Endothelial cell of umbilical vein (primary cell): ENCODE data around the gene DDX4. TPM values are rescaled to one million over a fixed set of nuclear protein-coding genes. Genes with fewer than 3 reads are reported as not detected.

Experiments
- BruUV-seq: library from RNA; stranded (reverse); fragments of 400-500 nt; replicated peaks from 2 replicates; lab custom pipeline; 2021; lab: Mats Ljungman, UMichigan
- CTCF ChIA-PET: fragments of 300-600, 350-600 bp; sonication (Branson Sonifier 250); formaldehyde crosslinking; loops from one replicate; lab custom pipeline; 2021; ENCODE audit warnings: antibody characterized with exemption, inconsistent platforms; lab: Charles Lee
- POLR2A ChIA-PET: fragments of 300-600, 350-600 bp; sonication (Branson Sonifier 250); formaldehyde crosslinking; loops from one replicate; lab custom pipeline; 2021; ENCODE audit warnings: antibody characterized with exemption, inconsistent platforms; lab: Charles Lee
- DNase-seq: peaks from one replicate; pipeline ENCODE4 v3.0.0-alpha.2; 2011; ENCODE audit warnings: low read depth, low spot score
- FAIRE-seq: peaks from 2 replicates; lab custom pipeline; 2011; peaks lifted over from hg19 to GRCh38; lab: Jason Lieb, UNC
- H2AFZ ChIP-seq: 2 replicates; pipeline ENCODE4 v1.6.0; 2012; ENCODE audit warnings: low read depth, low read length, control low read depth, inconsistent platforms
- H3K27ac ChIP-seq: 2 replicates; pipeline ENCODE4 v1.5.1; 2011; ENCODE audit warnings: low read depth, mild to moderate bottlenecking, control low read depth, low read length, moderate library complexity; ENCODE audit not compliant: insufficient read depth
- H3K27me3 ChIP-seq, 2 experiments: 2 replicates each; pipeline versions ENCODE4 v1.6.0 to v1.6.1; 2011; ENCODE audit warnings: low read length in 2 of 2, mixed read lengths in 1 of 2; ENCODE audit not compliant: control insufficient read depth in 2 of 2, insufficient read depth in 2 of 2
- H3K36me3 ChIP-seq, 2 experiments: 2 replicates in 1 of 2; 3 replicates in 1 of 2; pipeline ENCODE4 v1.5.1; 2011; ENCODE audit warnings: low read length in 2 of 2, mild to moderate bottlenecking in 1 of 2, moderate library complexity in 1 of 2; ENCODE audit not compliant: control insufficient read depth in 2 of 2, insufficient read depth in 2 of 2; ENCODE audit errors: extremely low read depth in 1 of 2
- H3K4me1 ChIP-seq: 3 replicates; pipeline ENCODE4 v1.5.1; 2011; ENCODE audit warnings: mild to moderate bottlenecking, low read length; ENCODE audit not compliant: control insufficient read depth, insufficient read depth; ENCODE audit errors: extremely low read depth
- H3K4me2 ChIP-seq: 2 replicates; pipeline ENCODE4 v1.6.1; 2011; ENCODE audit warnings: low read length, control low read depth, mixed read lengths; ENCODE audit not compliant: insufficient read depth
- H3K4me3 ChIP-seq, 3 experiments: fragments of 200-600 bp in 1 of 3; sonication (generic), shearing (Covaris generic) in 1 of 3; replicated peaks in 1 of 3; 2 replicates each; pipeline ENCODE4 v1.5.1; 2011 to 2016; ENCODE audit warnings: control low read depth in 3 of 3, low read length in 3 of 3, mild to moderate bottlenecking in 2 of 3, inconsistent platforms in 1 of 3, low read depth in 1 of 3, moderate library complexity in 1 of 3; ENCODE audit not compliant: insufficient read depth in 1 of 3
- H3K79me2 ChIP-seq: 2 replicates; pipeline ENCODE4 v1.6.0; 2012; ENCODE audit warnings: low read length, inconsistent platforms; ENCODE audit not compliant: control insufficient read depth, insufficient read depth
- H3K9ac ChIP-seq: replicated peaks from 2 replicates; pipeline ENCODE3; 2011; ENCODE audit warnings: low read length, control low read depth; ENCODE audit not compliant: insufficient read depth; ENCODE audit errors: extremely low read depth
- H3K9me1 ChIP-seq: replicated peaks from 3 replicates; pipeline ENCODE4 v1.6.0; 2011; ENCODE audit warnings: mild to moderate bottlenecking, low read length; ENCODE audit not compliant: control insufficient read depth, insufficient read depth; ENCODE audit errors: extremely low read depth
- H3K9me3 ChIP-seq: replicated peaks from 2 replicates; pipeline ENCODE4 v1.5.1; 2012; ENCODE audit warnings: low read length, inconsistent platforms; ENCODE audit not compliant: control insufficient read depth, insufficient read depth
- H4K20me1 ChIP-seq: replicated peaks from 2 replicates; pipeline ENCODE3; 2011; ENCODE audit warnings: mild to moderate bottlenecking, low read length; ENCODE audit not compliant: control insufficient read depth, insufficient read depth; ENCODE audit errors: extremely low read depth
- EZH2 ChIP-seq: IDR thresholded peaks from 2 replicates; pipeline ENCODE4 v1.6.1; 2012; ENCODE audit warnings: borderline replicate concordance, low read depth, mild to moderate bottlenecking, moderate library complexity, low read length, inconsistent platforms; ENCODE audit not compliant: severe bottlenecking
- FOS ChIP-seq: IDR thresholded peaks from 2 replicates; pipeline ENCODE4 v1.6.1; 2011; ENCODE audit warnings: mild to moderate bottlenecking, low read length, moderate library complexity, borderline replicate concordance; ENCODE audit not compliant: insufficient read depth
- GATA2 ChIP-seq: IDR thresholded peaks from 2 replicates; pipeline ENCODE4 v1.7.0; 2011; ENCODE audit warnings: low read depth, mild to moderate bottlenecking, moderate library complexity, mixed read lengths, low read length; ENCODE audit not compliant: insufficient read length, insufficient read depth
- JUN ChIP-seq: IDR thresholded peaks from 2 replicates; pipeline ENCODE4 v1.6.1; 2011; ENCODE audit warnings: borderline replicate concordance, low read depth; ENCODE audit not compliant: insufficient read length, insufficient read depth
- MYC ChIP-seq: IDR thresholded peaks from one replicate; pipeline ENCODE4 v1.6.1; 2011; ENCODE audit warnings: mild to moderate bottlenecking, low read depth, low read length
- POLR2A ChIP-seq: IDR thresholded peaks from 2 replicates; pipeline ENCODE4 v1.6.1; 2012; ENCODE audit warnings: low read depth, mild to moderate bottlenecking, control low read depth, low read length
- POLR2AphosphoS5 ChIP-seq: IDR thresholded peaks from 2 replicates; pipeline ENCODE4 v1.6.1; 2012; ENCODE audit warnings: low read depth, mild to moderate bottlenecking, control low read depth, low read length, moderate library complexity; ENCODE audit not compliant: insufficient read depth
- dilution Hi-C: fragments of 300-500 bp; cut with MboI; formaldehyde crosslinking; loops from one replicate; pipeline ENCODE4 v1.15.0; 2019; ENCODE audit warnings: low sequenced_read_pairs; ENCODE audit not compliant: extremely low pct_ligation_motif_present
- intact Hi-C: fragments of 100-400 bp; cut with micrococcal nuclease; formaldehyde crosslinking; loops from one replicate; pipeline ENCODE4 v1.10.0; 2022
- polyA plus RNA-seq, 4 experiments: library from polyadenylated mRNA; depleted of rRNA in 3 of 4; stranded (reverse) in 3 of 4; unstranded in 1 of 4; fragments of >200 nt; gene quantifications; 2 replicates each; pipeline versions ENCODE4 v1.2.1 to v1.2.3, GENCODE V29; 2011 to 2012; ENCODE audit warnings: missing spikeins in 1 of 4
- total RNA-seq: library from RNA; stranded (reverse); gene quantifications from 2 replicates; pipeline ENCODE4 v1.2.3, GENCODE V29; 2021
- TF ChIP-seq, protein P1 (sequence below), 2 donors: IDR thresholded peaks; 1 replicate in 1 of 2; 2 replicates in 1 of 2; pipeline ENCODE4 v1.5.1; 2011; ENCODE audit warnings: low read length in 2 of 2, mild to moderate bottlenecking in 2 of 2, moderate library complexity in 2 of 2, control low read depth in 1 of 2, inconsistent platforms in 1 of 2, low read depth in 1 of 2; ENCODE audit not compliant: insufficient read depth in 1 of 2; ENCODE audit errors: extremely low read depth in 1 of 2
- TF ChIP-seq, protein P2 (sequence below): IDR thresholded peaks from 2 replicates; pipeline ENCODE4 v1.6.1; 2011; ENCODE audit not compliant: insufficient read depth, insufficient read length

Gene DDX4
- total and polyA plus RNA-seq, 2 donors (not counting 3 experiments of a cell fraction or from before 2014, with no cell fraction given): not detected

DNA sequence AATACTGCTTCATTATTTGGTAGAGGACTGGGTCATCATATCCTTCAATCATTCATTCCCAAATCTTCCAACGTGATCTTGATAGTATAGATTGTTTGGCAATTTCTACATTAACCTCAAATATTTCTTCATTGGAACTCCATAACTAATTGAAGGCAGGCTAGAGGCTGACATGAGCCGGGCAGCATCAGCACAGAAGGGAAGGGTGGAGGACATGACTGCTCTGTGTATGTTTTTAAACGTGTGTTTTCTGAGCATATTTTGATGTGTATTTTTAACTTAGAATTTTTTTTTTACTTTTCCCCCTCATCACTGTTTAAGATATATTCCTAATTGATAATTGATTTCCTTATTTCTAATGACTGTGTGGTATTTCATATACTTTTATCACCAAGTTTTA lies 12.6 kb downstream of the DDX4 start:
- Histone ChIP-seq H3K36me3 (no peaks in the 10 kb centered on the region), H3K4me1 (no peaks in the 10 kb centered on the region), H4K20me1 (no peaks in the 10 kb centered on the region), H3K27ac (no peak overlapping the region), H3K9me1 (no peaks in the 10 kb centered on the region), H3K4me3 (no peak overlapping the region), H2AFZ (no peak overlapping the region), H3K9ac (no peak overlapping the region), H3K79me2 (no peaks in the 10 kb centered on the region), H3K9me3 (no peaks in the 10 kb centered on the region), H3K27me3 (no peaks in the 10 kb centered on the region), H3K4me2 (no peak overlapping the region)
- DNase-seq (no peak), FAIRE-seq (no peak)
- dilution Hi-C loops: no loop called here
- POLR2A ChIA-PET: no interaction called here
- intact Hi-C loops: no loop called here
- no peak for TF ChIP-seq POLR2AphosphoS5
- TF ChIP-seq, protein P1, sequence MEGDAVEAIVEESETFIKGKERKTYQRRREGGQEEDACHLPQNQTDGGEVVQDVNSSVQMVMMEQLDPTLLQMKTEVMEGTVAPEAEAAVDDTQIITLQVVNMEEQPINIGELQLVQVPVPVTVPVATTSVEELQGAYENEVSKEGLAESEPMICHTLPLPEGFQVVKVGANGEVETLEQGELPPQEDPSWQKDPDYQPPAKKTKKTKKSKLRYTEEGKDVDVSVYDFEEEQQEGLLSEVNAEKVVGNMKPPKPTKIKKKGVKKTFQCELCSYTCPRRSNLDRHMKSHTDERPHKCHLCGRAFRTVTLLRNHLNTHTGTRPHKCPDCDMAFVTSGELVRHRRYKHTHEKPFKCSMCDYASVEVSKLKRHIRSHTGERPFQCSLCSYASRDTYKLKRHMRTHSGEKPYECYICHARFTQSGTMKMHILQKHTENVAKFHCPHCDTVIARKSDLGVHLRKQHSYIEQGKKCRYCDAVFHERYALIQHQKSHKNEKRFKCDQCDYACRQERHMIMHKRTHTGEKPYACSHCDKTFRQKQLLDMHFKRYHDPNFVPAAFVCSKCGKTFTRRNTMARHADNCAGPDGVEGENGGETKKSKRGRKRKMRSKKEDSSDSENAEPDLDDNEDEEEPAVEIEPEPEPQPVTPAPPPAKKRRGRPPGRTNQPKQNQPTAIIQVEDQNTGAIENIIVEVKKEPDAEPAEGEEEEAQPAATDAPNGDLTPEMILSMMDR (IDR thresholded peaks at IDR 0.05; ENCODE audit: extremely low read depth in 1 of 2, insufficient read depth in 1 of 2, low read depth in 1 of 2, low read length in 2 of 2): no peak
- no peak for TF ChIP-seq EZH2
- TF ChIP-seq FOS: no peak
- TF ChIP-seq MYC: no peak
- TF ChIP-seq GATA2: no peak
- TF ChIP-seq, protein P2, sequence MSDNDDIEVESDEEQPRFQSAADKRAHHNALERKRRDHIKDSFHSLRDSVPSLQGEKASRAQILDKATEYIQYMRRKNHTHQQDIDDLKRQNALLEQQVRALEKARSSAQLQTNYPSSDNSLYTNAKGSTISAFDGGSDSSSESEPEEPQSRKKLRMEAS: no peak
- no peak for TF ChIP-seq JUN
- TF ChIP-seq POLR2A: no peak
- no TSS peak for BruUV-seq
- CTCF ChIA-PET: interaction anchor here (1.8 kb wide), 1 partner anchor 9 kb away, joined by 6 read pairs; no protein-coding TSS in a partner anchor
